Measurements from ENCODE around the gene DDIT3. TPM values are rescaled to one million over a fixed set of nuclear protein-coding genes. Genes with fewer than 3 reads are reported as not detected.

Gene DDIT3
- total and polyA plus RNA-seq, 11 donors = 11.5 to 60.5 (median 18.5) TPM

DNA sequence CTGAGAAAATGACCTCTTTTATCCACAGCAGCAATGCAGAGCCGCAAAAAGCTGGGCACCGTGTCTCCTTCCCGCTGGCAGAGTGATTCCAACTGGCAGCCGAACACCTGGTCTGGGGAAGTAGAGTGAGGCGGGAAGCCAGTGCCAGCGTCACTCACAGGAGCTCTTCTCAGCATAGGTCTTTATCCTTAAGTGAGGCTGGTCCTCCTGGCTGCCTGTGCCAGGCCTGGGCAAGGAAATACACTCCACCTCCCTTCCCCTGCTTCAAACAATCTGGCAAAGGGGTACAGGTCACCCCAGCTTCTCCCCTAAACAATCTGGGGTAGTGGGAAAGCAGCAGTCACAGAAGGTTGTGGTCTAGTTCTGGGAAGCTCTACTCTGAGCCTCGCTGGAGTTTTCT, 45.5 kb downstream of the DDIT3 start:
- 59 to 77% (median 63%) methylated on average over 7 of the region's 7 CpGs for WGBS, 4 donors
- Histone ChIP-seq H3K36me3 (peaks cover 0 to 55% (median 0%) of the 10 kb centered on the region in 9 donors), H3K4me1 (peaks cover 0 to 44% (median 15%) of the 10 kb centered on the region in 12 donors), H3K9me3 (no peaks in the 10 kb centered on the region), H3K27me3 (peaks cover 14 to 63% (median 40%) of the 10 kb centered on the region in 9 donors), H3K4me3 (peak overlapping the region in 1 of 12 donors; percentile 7), H3K27ac (no peak overlapping the region)
- no peak for DNase-seq
- intact Hi-C loops (cut with DNase I) = no loop called here
- no peak for TF ChIP-seq POLR2A (IDR thresholded peaks at IDR 0.05)
- TF ChIP-seq, protein P1, sequence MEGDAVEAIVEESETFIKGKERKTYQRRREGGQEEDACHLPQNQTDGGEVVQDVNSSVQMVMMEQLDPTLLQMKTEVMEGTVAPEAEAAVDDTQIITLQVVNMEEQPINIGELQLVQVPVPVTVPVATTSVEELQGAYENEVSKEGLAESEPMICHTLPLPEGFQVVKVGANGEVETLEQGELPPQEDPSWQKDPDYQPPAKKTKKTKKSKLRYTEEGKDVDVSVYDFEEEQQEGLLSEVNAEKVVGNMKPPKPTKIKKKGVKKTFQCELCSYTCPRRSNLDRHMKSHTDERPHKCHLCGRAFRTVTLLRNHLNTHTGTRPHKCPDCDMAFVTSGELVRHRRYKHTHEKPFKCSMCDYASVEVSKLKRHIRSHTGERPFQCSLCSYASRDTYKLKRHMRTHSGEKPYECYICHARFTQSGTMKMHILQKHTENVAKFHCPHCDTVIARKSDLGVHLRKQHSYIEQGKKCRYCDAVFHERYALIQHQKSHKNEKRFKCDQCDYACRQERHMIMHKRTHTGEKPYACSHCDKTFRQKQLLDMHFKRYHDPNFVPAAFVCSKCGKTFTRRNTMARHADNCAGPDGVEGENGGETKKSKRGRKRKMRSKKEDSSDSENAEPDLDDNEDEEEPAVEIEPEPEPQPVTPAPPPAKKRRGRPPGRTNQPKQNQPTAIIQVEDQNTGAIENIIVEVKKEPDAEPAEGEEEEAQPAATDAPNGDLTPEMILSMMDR (IDR thresholded peaks at IDR 0.05) = no peak
- ATAC-seq = no peak

DNA sequence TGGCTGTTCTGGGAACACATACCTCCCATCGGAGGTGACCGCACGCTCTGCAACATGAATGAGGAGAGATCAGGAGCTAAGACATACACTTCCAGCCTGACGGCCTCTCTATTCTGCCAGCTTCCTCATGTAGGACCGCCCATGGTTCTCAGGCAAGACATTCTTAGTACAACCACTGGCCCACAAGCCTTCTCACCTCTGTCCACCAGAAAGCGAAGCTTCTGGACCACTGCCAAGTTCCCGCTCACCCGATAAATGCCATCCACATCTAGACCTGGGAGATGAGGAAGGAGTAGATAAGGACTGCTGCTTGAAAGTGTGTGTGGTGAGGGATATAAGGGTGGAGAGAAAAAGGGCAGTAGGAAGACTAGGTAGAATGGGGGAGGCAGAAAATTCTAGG, 45.9 kb downstream of the DDIT3 start:
- 59 to 72% (median 71%) methylated on average over 8 of the region's 8 CpGs for WGBS, 4 donors
- Histone ChIP-seq H3K9me3 (no peaks in the 10 kb centered on the region), H3K27me3 (peaks cover 14 to 63% (median 40%) of the 10 kb centered on the region in 9 donors), H3K4me1 (peaks cover 0 to 39% (median 15%) of the 10 kb centered on the region in 12 donors), H3K27ac (no peak overlapping the region), H3K36me3 (peaks cover 0 to 59% (median 0%) of the 10 kb centered on the region in 9 donors), H3K4me3 (no peak overlapping the region)
- no peak for ATAC-seq
- intact Hi-C loops (cut with DNase I) = no loop called here
- TF ChIP-seq, protein P1 (IDR thresholded peaks at IDR 0.05) = no peak
- TF ChIP-seq POLR2A (IDR thresholded peaks at IDR 0.05) = no peak
- DNase-seq = peak in 1 of 5 donors; percentile 19

DNA sequence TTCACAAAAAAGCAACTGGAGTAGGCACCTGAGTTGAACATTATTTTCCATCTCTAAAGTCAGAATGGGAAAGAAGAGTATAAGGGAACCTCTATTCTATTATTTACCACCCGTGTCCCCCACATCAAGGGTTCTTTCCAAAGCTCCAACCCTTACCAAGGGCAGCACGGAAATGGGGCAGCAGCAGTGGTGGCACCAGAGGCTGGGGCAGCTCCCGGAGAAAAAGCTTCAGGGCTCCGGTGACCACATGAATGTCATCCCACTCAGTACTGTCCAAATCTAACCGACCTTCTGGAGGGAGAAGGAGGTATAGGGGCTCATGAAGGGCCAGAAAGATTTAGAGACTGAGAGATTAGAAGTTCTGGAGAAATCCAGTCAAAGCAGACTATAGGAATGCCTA, 46.4 kb downstream of the DDIT3 start:
- WGBS, 4 donors = 85 to 91% (median 88%) methylated on average over 5 of the region's 5 CpGs

DNA sequence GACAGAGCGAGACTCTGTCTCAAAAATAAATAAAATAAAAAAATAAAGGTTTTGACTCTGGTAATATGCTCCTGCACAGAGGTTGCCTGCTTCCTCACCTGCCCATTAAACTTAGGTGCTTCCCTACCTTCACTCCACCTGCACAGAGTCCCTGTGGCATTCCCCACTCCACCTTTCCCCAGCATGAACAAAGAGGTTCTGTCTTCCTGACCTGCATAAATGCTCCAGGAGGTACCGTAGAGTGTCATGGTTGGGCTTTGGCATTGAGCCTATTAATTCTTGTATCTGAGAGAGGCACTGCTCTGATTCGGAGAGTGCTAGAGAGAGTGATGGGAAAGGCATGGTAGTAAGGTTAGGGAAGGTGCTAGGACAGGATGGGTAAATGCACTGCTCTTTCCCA, 46.9 kb downstream of the DDIT3 start:
- no peak for ATAC-seq
- peaks cover 0 to 29% (median 15%) of the 10 kb centered on the region in 12 donors for H3K4me1 ChIP-seq
- no peak for TF ChIP-seq POLR2A (IDR thresholded peaks at IDR 0.05)
- TF ChIP-seq, protein P1 (IDR thresholded peaks at IDR 0.05) = no peak
- no peak overlapping the region for H3K27ac ChIP-seq
- WGBS, 4 donors = 43 to 52% (median 47%) methylated on average over 3 of the region's 3 CpGs
- H3K36me3 ChIP-seq = peaks cover 0 to 67% (median 0%) of the 10 kb centered on the region in 9 donors
- no peak overlapping the region for H3K4me3 ChIP-seq
- peaks cover 14 to 56% (median 40%) of the 10 kb centered on the region in 9 donors for H3K27me3 ChIP-seq
- intact Hi-C loops (cut with DNase I) = no loop called here
- no peak for DNase-seq
- no peaks in the 10 kb centered on the region for H3K9me3 ChIP-seq

More for the DNA sequence above, 46.4 kb downstream of the DDIT3 start:
- Histone ChIP-seq H3K27ac (no peak overlapping the region), H3K4me1 (peaks cover 0 to 34% (median 15%) of the 10 kb centered on the region in 12 donors), H3K4me3 (no peak overlapping the region), H3K27me3 (peaks cover 14 to 60% (median 40%) of the 10 kb centered on the region in 9 donors), H3K36me3 (peaks cover 0 to 63% (median 0%) of the 10 kb centered on the region in 9 donors), H3K9me3 (no peaks in the 10 kb centered on the region)
- no peak for DNase-seq
- ATAC-seq = no peak
- TF ChIP-seq, protein P1 (IDR thresholded peaks at IDR 0.05) = no peak
- no peak for TF ChIP-seq POLR2A (IDR thresholded peaks at IDR 0.05)
- intact Hi-C loops (cut with DNase I) = no loop called here

Measured in heart left ventricle (tissue), 16 donors.